Tibial nerve (tissue), 4 donors: ENCODE results near the gene PHKB. TPM values are rescaled to one million over a fixed set of nuclear protein-coding genes. Genes with fewer than 3 reads are reported as not detected.

Experiments
- DNase-seq, 2 donors: peaks; one replicate each; pipeline ENCODE4 v3.0.0-alpha.2; 2019; ENCODE audit warnings: low spot score in 2 of 2
- H3K27ac ChIP-seq, 4 donors: fragments of 200-600 bp; sonication (generic) in 3 of 4; one replicate each; pipeline ENCODE4 v1.5.1; 2017 to 2019; ENCODE audit warnings: mild to moderate bottlenecking in 1 of 4
- H3K27me3 ChIP-seq, 2 donors: fragments of 200-600 bp; sonication (generic) in 1 of 2; one replicate each; pipeline versions ENCODE4 v1.5.1 to v1.6.0; 2017 to 2019
- H3K36me3 ChIP-seq, 3 donors: fragments of 200-600 bp; sonication (generic); one replicate each; pipeline ENCODE4 v1.5.1; 2018 to 2019
- H3K4me1 ChIP-seq, 4 donors: fragments of 200-600 bp; sonication (generic) in 3 of 4; one replicate each; pipeline ENCODE4 v1.5.1; 2017 to 2019
- H3K4me3 ChIP-seq, 4 donors: fragments of 200-600 bp; sonication (generic) in 3 of 4; one replicate each; pipeline ENCODE4 v1.5.1; 2017 to 2019; ENCODE audit warnings: mild to moderate bottlenecking in 1 of 4, moderate library complexity in 1 of 4
- H3K9me3 ChIP-seq, 4 donors: fragments of 200-600 bp; sonication (generic) in 3 of 4; one replicate each; pipeline ENCODE4 v1.5.1; 2017 to 2019
- CTCF ChIP-seq, 5 experiments: fragments of 200-600 bp in 3 of 5; fragments of 450-650 bp in 2 of 5; sonication (generic) in 3 of 5; IDR thresholded peaks; one replicate each; pipeline ENCODE4 v1.5.1; 2016 to 2019; ENCODE audit warnings: antibody characterized with exemption in 5 of 5, mild to moderate bottlenecking in 3 of 5, moderate library complexity in 2 of 5
- EP300 ChIP-seq, 2 donors: sonication (generic); formaldehyde crosslinking; IDR thresholded peaks; one replicate each; pipeline ENCODE4 v1.6.1; 2017; ENCODE audit warnings: antibody characterized with exemption in 2 of 2, mild to moderate bottlenecking in 1 of 2
- POLR2A ChIP-seq, 2 donors: fragments of 450-650 bp; IDR thresholded peaks; one replicate each; pipeline ENCODE4 v1.6.1; 2017; ENCODE audit warnings: antibody characterized with exemption in 2 of 2, mild to moderate bottlenecking in 2 of 2, moderate library complexity in 2 of 2
- WGBS, 2 donors: methylation state at CpG; one replicate each; pipeline ENCODE4 v1.1.5; 2018; 5-methylcytosine and 5-hydroxymethylcytosine counted together
- total RNA-seq, 4 donors: library from RNA; depleted of rRNA; stranded (reverse); fragments of >200 nt; gene quantifications; one replicate each; pipeline ENCODE4 v1.1.0, GENCODE V29; 2016

The PHKB gene
- total RNA-seq, 4 donors from 2014 or later: 80.1 to 93.7 (median 82.4) TPM

- H3K9me3 ChIP-seq: no peaks in the 10 kb centered on the region
- peaks cover 0 to 4% (median 0%) of the 10 kb centered on the region in 3 donors for H3K36me3 ChIP-seq
- WGBS, 2 donors: 91 to 100% methylated on average over 1 of the region's 1 CpG
- H3K27me3 ChIP-seq: no peaks in the 10 kb centered on the region
- no peak overlapping the region for H3K4me3 ChIP-seq
- TF ChIP-seq POLR2A (IDR thresholded peaks at IDR 0.05) (no peak), CTCF (IDR thresholded peaks at IDR 0.05) (no peak), EP300 (IDR thresholded peaks at IDR 0.05) (no peak)
- H3K4me1 ChIP-seq: peaks cover 0 to 8% (median 0%) of the 10 kb centered on the region in 4 donors
- DNase-seq: no peak
- H3K27ac ChIP-seq: no peak overlapping the region
Observed at GRCh38 chr16:47622451-47623176, 161.5 kb downstream of the PHKB start.

- WGBS, 2 donors: 90 to 94% methylated on average over 1 of the region's 1 CpG
- DNase-seq: no peak
- H3K4me1 ChIP-seq: no peaks in the 10 kb centered on the region
Observed at GRCh38 chr16:47624563-47624962, 163.4 kb downstream of the PHKB start.

GRCh38 chr16:47625115-47625567 lies 164.0 kb downstream of the PHKB start:
- Histone ChIP-seq H3K27me3 (no peaks in the 10 kb centered on the region), H3K9me3 (peaks cover 0 to 3% (median 0%) of the 10 kb centered on the region in 4 donors), H3K36me3 (peaks cover 0 to 4% (median 0%) of the 10 kb centered on the region in 3 donors), H3K4me1 (no peaks in the 10 kb centered on the region), H3K27ac (no peak overlapping the region), H3K4me3 (no peak overlapping the region)
- TF ChIP-seq CTCF (IDR thresholded peaks at IDR 0.05) (no peak), POLR2A (IDR thresholded peaks at IDR 0.05) (no peak), EP300 (IDR thresholded peaks at IDR 0.05) (no peak)
- WGBS, 2 donors: 90 to 96% methylated on average over 1 of the region's 1 CpG
- DNase-seq: no peak

More at GRCh38 chr16:47624563-47624962, 163.4 kb downstream of the PHKB start:
- TF ChIP-seq POLR2A (IDR thresholded peaks at IDR 0.05) (no peak), EP300 (IDR thresholded peaks at IDR 0.05) (no peak), CTCF (IDR thresholded peaks at IDR 0.05) (no peak)
- Histone ChIP-seq H3K27ac (no peak overlapping the region), H3K9me3 (peaks cover 0 to 3% (median 0%) of the 10 kb centered on the region in 4 donors), H3K4me3 (no peak overlapping the region), H3K36me3 (peaks cover 0 to 4% (median 0%) of the 10 kb centered on the region in 3 donors), H3K27me3 (no peaks in the 10 kb centered on the region)

- no peak overlapping the region for H3K4me3 ChIP-seq
- H3K4me1 ChIP-seq: no peaks in the 10 kb centered on the region
- peaks cover 0 to 3% (median 0%) of the 10 kb centered on the region in 4 donors for H3K9me3 ChIP-seq
- H3K27me3 ChIP-seq: no peaks in the 10 kb centered on the region
- 90 to 96% methylated on average over 1 of the region's 1 CpG for WGBS, 2 donors
- H3K27ac ChIP-seq: no peak overlapping the region
- H3K36me3 ChIP-seq: peaks cover 0 to 9% (median 0%) of the 10 kb centered on the region in 3 donors
- TF ChIP-seq POLR2A (IDR thresholded peaks at IDR 0.05): no peak
- no peak for DNase-seq
Observed at GRCh38 chr16:47626246-47626645, 165.1 kb downstream of the PHKB start.

- peaks cover 0 to 3% (median 0%) of the 10 kb centered on the region in 4 donors for H3K9me3 ChIP-seq
- TF ChIP-seq POLR2A (IDR thresholded peaks at IDR 0.05): no peak
- TF ChIP-seq CTCF (IDR thresholded peaks at IDR 0.05): no peak
- no peak for TF ChIP-seq EP300 (IDR thresholded peaks at IDR 0.05)
- 62 to 66% methylated on average over 6 of the region's 6 CpGs for WGBS, 2 donors
- DNase-seq: no peak
- no peaks in the 10 kb centered on the region for H3K4me1 ChIP-seq
- H3K36me3 ChIP-seq: peaks cover 0 to 14% (median 0%) of the 10 kb centered on the region in 3 donors
- H3K27ac ChIP-seq: no peak overlapping the region
- H3K4me3 ChIP-seq: no peak overlapping the region
- H3K27me3 ChIP-seq: no peaks in the 10 kb centered on the region
Observed at GRCh38 chr16:47627085-47627639, 166.0 kb downstream of the PHKB start.
